Lower leg skin (tissue), 3 donors: ENCODE measurements around the gene PRKAR1B.

Experiments used
- CTCF ChIP-seq, 3 donors: fragments of 450-650 bp; IDR thresholded peaks; one replicate each; pipeline ENCODE4 v1.5.1; 2016; ENCODE audit warnings: antibody characterized with exemption in 3 of 3, mild to moderate bottlenecking in 3 of 3, moderate library complexity in 2 of 3
- POLR2A ChIP-seq, 2 donors: fragments of 450-650 bp; IDR thresholded peaks; one replicate each; pipeline ENCODE4 v1.6.1; 2016 to 2017; ENCODE audit warnings: antibody characterized with exemption in 2 of 2, mild to moderate bottlenecking in 1 of 2, moderate library complexity in 1 of 2

- no peak for TF ChIP-seq CTCF (IDR thresholded peaks at IDR 0.05)
- no peak for TF ChIP-seq POLR2A (IDR thresholded peaks at IDR 0.05)
Measured at GRCh38 chr7:545470-545869, 181.6 kb downstream of the PRKAR1B start.
